ENCODE measurements around the gene RPS4Y2.

The RPS4Y2 gene

GRCh38 chrY:20780776-20781175, 24.9 kb downstream of the RPS4Y2 start:
- Histone ChIP-seq H3K79me2 (ENCODE audit: control insufficient read depth, low read length) (no peaks in the 10 kb centered on the region), H3K9me3 (ENCODE audit: control insufficient read depth, insufficient read depth, low read length) (no peaks in the 10 kb centered on the region), H3K27me3 (ENCODE audit: control insufficient read depth, low read length) (no peaks in the 10 kb centered on the region), H3K4me2 (ENCODE audit: low read length) (no peak overlapping the region), H4K20me1 (ENCODE audit: control insufficient read depth, insufficient read depth, low read depth, low read length) (no peaks in the 10 kb centered on the region), H3F3A (ENCODE audit: control insufficient read depth, insufficient read depth) (no peaks in the 10 kb centered on the region), H3K9me2 (replicated peaks; ENCODE audit: control insufficient read depth, low read length) (no peaks in the 10 kb centered on the region), H3K4me1 (ENCODE audit: control insufficient read depth, low read length) (no peaks in the 10 kb centered on the region), H3K36me3 (ENCODE audit: control insufficient read depth, low read length) (no peaks in the 10 kb centered on the region), H3K4me3 (ENCODE audit: low read length) (no peak overlapping the region), H3K27ac (ENCODE audit: low read depth, low read length) (no peak overlapping the region)
- TF ChIP-seq CTCF (IDR thresholded peaks at IDR 0.05; ENCODE audit: low read depth, low read length, poor library complexity, severe bottlenecking) (no peak), EZH2phosphoT487 (IDR thresholded peaks at IDR 0.05; ENCODE audit: borderline replicate concordance, low read length) (no peak)

GRCh38 chrY:20781408-20781807, 25.5 kb downstream of the RPS4Y2 start:
- H3K79me2 ChIP-seq (ENCODE audit: control insufficient read depth, low read length): no peaks in the 10 kb centered on the region
- no peak overlapping the region for H3K4me2 ChIP-seq (ENCODE audit: low read length)
- no peaks in the 10 kb centered on the region for H3F3A ChIP-seq (ENCODE audit: control insufficient read depth, insufficient read depth)
- no peak overlapping the region for H3K4me3 ChIP-seq (ENCODE audit: low read length)
- no peak overlapping the region for H3K27ac ChIP-seq (ENCODE audit: low read depth, low read length)
- TF ChIP-seq EZH2phosphoT487 (IDR thresholded peaks at IDR 0.05; ENCODE audit: borderline replicate concordance, low read length) (no peak), CTCF (IDR thresholded peaks at IDR 0.05; ENCODE audit: low read depth, low read length, poor library complexity, severe bottlenecking) (no peak)
- H3K4me1 ChIP-seq (ENCODE audit: control insufficient read depth, low read length): no peaks in the 10 kb centered on the region
- H4K20me1 ChIP-seq (ENCODE audit: control insufficient read depth, insufficient read depth, low read depth, low read length): no peaks in the 10 kb centered on the region
- no peaks in the 10 kb centered on the region for H3K27me3 ChIP-seq (ENCODE audit: control insufficient read depth, low read length)
- no peaks in the 10 kb centered on the region for H3K9me3 ChIP-seq (ENCODE audit: control insufficient read depth, insufficient read depth, low read length)
- no peaks in the 10 kb centered on the region for H3K36me3 ChIP-seq (ENCODE audit: control insufficient read depth, low read length)
- H3K9me2 ChIP-seq (replicated peaks; ENCODE audit: control insufficient read depth, low read length): no peaks in the 10 kb centered on the region

- Histone ChIP-seq H3K9me2 (replicated peaks; ENCODE audit: control insufficient read depth, low read length) (no peaks in the 10 kb centered on the region), H4K20me1 (ENCODE audit: control insufficient read depth, insufficient read depth, low read depth, low read length) (no peaks in the 10 kb centered on the region), H3K9me3 (ENCODE audit: control insufficient read depth, insufficient read depth, low read length) (no peaks in the 10 kb centered on the region), H3K4me2 (ENCODE audit: low read length) (no peak overlapping the region), H3K27ac (ENCODE audit: low read depth, low read length) (no peak overlapping the region), H3F3A (ENCODE audit: control insufficient read depth, insufficient read depth) (no peaks in the 10 kb centered on the region), H3K4me1 (ENCODE audit: control insufficient read depth, low read length) (no peaks in the 10 kb centered on the region), H3K27me3 (ENCODE audit: control insufficient read depth, low read length) (no peaks in the 10 kb centered on the region), H3K4me3 (ENCODE audit: low read length) (no peak overlapping the region), H3K79me2 (ENCODE audit: control insufficient read depth, low read length) (no peaks in the 10 kb centered on the region), H3K36me3 (ENCODE audit: control insufficient read depth, low read length) (no peaks in the 10 kb centered on the region)
- TF ChIP-seq CTCF (IDR thresholded peaks at IDR 0.05; ENCODE audit: low read depth, low read length, poor library complexity, severe bottlenecking): no peak
- no peak for TF ChIP-seq EZH2phosphoT487 (IDR thresholded peaks at IDR 0.05; ENCODE audit: borderline replicate concordance, low read length)
Measured at GRCh38 chrY:20784965-20785364, 29.1 kb downstream of the RPS4Y2 start.

- H3K9me3 ChIP-seq (ENCODE audit: control insufficient read depth, insufficient read depth, low read length): no peaks in the 10 kb centered on the region
- no peaks in the 10 kb centered on the region for H4K20me1 ChIP-seq (ENCODE audit: control insufficient read depth, insufficient read depth, low read depth, low read length)
- H3K79me2 ChIP-seq (ENCODE audit: control insufficient read depth, low read length): no peaks in the 10 kb centered on the region
- H3K27ac ChIP-seq (ENCODE audit: low read depth, low read length): no peak overlapping the region
- no peaks in the 10 kb centered on the region for H3K4me1 ChIP-seq (ENCODE audit: control insufficient read depth, low read length)
- no peaks in the 10 kb centered on the region for H3K27me3 ChIP-seq (ENCODE audit: control insufficient read depth, low read length)
- H3K4me3 ChIP-seq (ENCODE audit: low read length): no peak overlapping the region
- H3K36me3 ChIP-seq (ENCODE audit: control insufficient read depth, low read length): no peaks in the 10 kb centered on the region
- H3K4me2 ChIP-seq (ENCODE audit: low read length): no peak overlapping the region
- TF ChIP-seq EZH2phosphoT487 (IDR thresholded peaks at IDR 0.05; ENCODE audit: borderline replicate concordance, low read length) (no peak), CTCF (IDR thresholded peaks at IDR 0.05; ENCODE audit: low read depth, low read length, poor library complexity, severe bottlenecking) (no peak)
- H3K9me2 ChIP-seq (replicated peaks; ENCODE audit: control insufficient read depth, low read length): no peaks in the 10 kb centered on the region
- H3F3A ChIP-seq (ENCODE audit: control insufficient read depth, insufficient read depth): no peaks in the 10 kb centered on the region
Measured at GRCh38 chrY:20787076-20787475, 31.2 kb downstream of the RPS4Y2 start.
